Measurements from ENCODE around the gene C15orf39. TPM values are rescaled to one million over a fixed set of nuclear protein-coding genes. Genes with fewer than 3 reads are reported as not detected.

C15orf39 gene
- total and polyA plus RNA-seq, 2 of the 13 experiments (the other 11 are each of a cell fraction or from before 2014, with no cell fraction given) = 6.2 to 13.5 TPM

DNA sequence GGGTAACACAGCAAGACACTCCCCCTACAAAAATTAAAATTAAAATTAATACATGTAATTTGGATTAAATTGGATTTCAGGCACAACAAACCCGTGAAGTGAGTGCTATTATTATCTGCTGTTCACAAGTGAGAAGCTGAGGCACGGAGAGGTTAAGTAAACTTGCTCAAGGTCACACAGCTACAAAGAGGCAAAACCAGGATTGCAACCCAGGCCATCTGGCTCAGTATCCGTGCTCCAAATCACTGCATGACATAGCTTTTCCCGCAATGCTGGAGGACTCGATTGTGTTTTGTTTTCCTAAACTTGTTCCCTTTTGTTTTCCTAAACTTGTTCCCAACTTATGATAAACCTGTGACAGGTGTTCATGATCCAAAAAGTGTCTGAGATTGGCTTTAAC lies 19.9 kb upstream of the C15orf39 start (continued):
- TF ChIP-seq, protein P1, sequence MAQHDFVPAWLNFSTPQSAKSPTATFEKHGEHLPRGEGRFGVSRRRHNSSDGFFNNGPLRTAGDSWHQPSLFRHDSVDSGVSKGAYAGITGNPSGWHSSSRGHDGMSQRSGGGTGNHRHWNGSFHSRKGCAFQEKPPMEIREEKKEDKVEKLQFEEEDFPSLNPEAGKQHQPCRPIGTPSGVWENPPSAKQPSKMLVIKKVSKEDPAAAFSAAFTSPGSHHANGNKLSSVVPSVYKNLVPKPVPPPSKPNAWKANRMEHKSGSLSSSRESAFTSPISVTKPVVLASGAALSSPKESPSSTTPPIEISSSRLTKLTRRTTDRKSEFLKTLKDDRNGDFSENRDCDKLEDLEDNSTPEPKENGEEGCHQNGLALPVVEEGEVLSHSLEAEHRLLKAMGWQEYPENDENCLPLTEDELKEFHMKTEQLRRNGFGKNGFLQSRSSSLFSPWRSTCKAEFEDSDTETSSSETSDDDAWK (CRISPR knock-in tag; IDR thresholded peaks at IDR 0.05) = no peak
- TF ChIP-seq ELF3 (CRISPR knock-in tag; IDR thresholded peaks at IDR 0.05) = no peak
- TF ChIP-seq, protein P2, sequence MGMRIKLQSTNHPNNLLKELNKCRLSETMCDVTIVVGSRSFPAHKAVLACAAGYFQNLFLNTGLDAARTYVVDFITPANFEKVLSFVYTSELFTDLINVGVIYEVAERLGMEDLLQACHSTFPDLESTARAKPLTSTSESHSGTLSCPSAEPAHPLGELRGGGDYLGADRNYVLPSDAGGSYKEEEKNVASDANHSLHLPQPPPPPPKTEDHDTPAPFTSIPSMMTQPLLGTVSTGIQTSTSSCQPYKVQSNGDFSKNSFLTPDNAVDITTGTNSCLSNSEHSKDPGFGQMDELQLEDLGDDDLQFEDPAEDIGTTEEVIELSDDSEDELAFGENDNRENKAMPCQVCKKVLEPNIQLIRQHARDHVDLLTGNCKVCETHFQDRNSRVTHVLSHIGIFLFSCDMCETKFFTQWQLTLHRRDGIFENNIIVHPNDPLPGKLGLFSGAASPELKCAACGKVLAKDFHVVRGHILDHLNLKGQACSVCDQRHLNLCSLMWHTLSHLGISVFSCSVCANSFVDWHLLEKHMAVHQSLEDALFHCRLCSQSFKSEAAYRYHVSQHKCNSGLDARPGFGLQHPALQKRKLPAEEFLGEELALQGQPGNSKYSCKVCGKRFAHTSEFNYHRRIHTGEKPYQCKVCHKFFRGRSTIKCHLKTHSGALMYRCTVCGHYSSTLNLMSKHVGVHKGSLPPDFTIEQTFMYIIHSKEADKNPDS (CRISPR knock-in tag; IDR thresholded peaks at IDR 0.05) = no peak
- TF ChIP-seq ZFP41 (CRISPR knock-in tag; IDR thresholded peaks at IDR 0.05; ENCODE audit: borderline replicate concordance) = no peak
- no peak for TF ChIP-seq BORCS8-MEF2B (CRISPR knock-in tag; IDR thresholded peaks at IDR 0.05)
- TF ChIP-seq, protein P3, sequence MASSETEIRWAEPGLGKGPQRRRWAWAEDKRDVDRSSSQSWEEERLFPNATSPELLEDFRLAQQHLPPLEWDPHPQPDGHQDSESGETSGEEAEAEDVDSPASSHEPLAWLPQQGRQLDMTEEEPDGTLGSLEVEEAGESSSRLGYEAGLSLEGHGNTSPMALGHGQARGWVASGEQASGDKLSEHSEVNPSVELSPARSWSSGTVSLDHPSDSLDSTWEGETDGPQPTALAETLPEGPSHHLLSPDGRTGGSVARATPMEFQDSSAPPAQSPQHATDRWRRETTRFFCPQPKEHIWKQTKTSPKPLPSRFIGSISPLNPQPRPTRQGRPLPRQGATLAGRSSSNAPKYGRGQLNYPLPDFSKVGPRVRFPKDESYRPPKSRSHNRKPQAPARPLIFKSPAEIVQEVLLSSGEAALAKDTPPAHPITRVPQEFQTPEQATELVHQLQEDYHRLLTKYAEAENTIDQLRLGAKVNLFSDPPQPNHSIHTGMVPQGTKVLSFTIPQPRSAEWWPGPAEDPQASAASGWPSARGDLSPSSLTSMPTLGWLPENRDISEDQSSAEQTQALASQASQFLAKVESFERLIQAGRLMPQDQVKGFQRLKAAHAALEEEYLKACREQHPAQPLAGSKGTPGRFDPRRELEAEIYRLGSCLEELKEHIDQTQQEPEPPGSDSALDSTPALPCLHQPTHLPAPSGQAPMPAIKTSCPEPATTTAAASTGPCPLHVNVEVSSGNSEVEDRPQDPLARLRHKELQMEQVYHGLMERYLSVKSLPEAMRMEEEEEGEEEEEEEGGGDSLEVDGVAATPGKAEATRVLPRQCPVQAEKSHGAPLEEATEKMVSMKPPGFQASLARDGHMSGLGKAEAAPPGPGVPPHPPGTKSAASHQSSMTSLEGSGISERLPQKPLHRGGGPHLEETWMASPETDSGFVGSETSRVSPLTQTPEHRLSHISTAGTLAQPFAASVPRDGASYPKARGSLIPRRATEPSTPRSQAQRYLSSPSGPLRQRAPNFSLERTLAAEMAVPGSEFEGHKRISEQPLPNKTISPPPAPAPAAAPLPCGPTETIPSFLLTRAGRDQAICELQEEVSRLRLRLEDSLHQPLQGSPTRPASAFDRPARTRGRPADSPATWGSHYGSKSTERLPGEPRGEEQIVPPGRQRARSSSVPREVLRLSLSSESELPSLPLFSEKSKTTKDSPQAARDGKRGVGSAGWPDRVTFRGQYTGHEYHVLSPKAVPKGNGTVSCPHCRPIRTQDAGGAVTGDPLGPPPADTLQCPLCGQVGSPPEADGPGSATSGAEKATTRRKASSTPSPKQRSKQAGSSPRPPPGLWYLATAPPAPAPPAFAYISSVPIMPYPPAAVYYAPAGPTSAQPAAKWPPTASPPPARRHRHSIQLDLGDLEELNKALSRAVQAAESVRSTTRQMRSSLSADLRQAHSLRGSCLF (CRISPR knock-in tag; IDR thresholded peaks at IDR 0.05; ENCODE audit: borderline replicate concordance) = no peak
- no peak for TF ChIP-seq DMAP1 (CRISPR knock-in tag; IDR thresholded peaks at IDR 0.05)
- no peak for TF ChIP-seq SOX6 (IDR thresholded peaks at IDR 0.05)
- 0 out of 2 replicates have a peak, but pooled peaks have one; percentile 7 for TF ChIP-seq SOX6 (CRISPR knock-in tag; IDR thresholded peaks at IDR 0.05)
- no peak for TF ChIP-seq ZSCAN9 (CRISPR knock-in tag; IDR thresholded peaks at IDR 0.05; ENCODE audit: borderline replicate concordance)
- TF ChIP-seq, protein P4, sequence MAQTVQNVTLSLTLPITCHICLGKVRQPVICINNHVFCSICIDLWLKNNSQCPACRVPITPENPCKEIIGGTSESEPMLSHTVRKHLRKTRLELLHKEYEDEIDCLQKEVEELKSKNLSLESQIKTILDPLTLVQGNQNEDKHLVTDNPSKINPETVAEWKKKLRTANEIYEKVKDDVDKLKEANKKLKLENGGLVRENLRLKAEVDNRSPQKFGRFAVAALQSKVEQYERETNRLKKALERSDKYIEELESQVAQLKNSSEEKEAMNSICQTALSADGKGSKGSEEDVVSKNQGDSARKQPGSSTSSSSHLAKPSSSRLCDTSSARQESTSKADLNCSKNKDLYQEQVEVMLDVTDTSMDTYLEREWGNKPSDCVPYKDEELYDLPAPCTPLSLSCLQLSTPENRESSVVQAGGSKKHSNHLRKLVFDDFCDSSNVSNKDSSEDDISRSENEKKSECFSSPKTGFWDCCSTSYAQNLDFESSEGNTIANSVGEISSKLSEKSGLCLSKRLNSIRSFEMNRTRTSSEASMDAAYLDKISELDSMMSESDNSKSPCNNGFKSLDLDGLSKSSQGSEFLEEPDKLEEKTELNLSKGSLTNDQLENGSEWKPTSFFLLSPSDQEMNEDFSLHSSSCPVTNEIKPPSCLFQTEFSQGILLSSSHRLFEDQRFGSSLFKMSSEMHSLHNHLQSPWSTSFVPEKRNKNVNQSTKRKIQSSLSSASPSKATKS (CRISPR knock-in tag; IDR thresholded peaks at IDR 0.05) = no peak
- TF ChIP-seq, protein P5, sequence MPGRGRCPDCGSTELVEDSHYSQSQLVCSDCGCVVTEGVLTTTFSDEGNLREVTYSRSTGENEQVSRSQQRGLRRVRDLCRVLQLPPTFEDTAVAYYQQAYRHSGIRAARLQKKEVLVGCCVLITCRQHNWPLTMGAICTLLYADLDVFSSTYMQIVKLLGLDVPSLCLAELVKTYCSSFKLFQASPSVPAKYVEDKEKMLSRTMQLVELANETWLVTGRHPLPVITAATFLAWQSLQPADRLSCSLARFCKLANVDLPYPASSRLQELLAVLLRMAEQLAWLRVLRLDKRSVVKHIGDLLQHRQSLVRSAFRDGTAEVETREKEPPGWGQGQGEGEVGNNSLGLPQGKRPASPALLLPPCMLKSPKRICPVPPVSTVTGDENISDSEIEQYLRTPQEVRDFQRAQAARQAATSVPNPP (CRISPR knock-in tag; IDR thresholded peaks at IDR 0.05) = no peak
- no peak for TF ChIP-seq HOXA9 (CRISPR knock-in tag; IDR thresholded peaks at IDR 0.05; ENCODE audit: borderline replicate concordance)
- TF ChIP-seq FOXP1 (IDR thresholded peaks at IDR 0.05) = no peak
- TF ChIP-seq FOXP1 (CRISPR knock-in tag; IDR thresholded peaks at IDR 0.05) = no peak
- TF ChIP-seq, protein P6, sequence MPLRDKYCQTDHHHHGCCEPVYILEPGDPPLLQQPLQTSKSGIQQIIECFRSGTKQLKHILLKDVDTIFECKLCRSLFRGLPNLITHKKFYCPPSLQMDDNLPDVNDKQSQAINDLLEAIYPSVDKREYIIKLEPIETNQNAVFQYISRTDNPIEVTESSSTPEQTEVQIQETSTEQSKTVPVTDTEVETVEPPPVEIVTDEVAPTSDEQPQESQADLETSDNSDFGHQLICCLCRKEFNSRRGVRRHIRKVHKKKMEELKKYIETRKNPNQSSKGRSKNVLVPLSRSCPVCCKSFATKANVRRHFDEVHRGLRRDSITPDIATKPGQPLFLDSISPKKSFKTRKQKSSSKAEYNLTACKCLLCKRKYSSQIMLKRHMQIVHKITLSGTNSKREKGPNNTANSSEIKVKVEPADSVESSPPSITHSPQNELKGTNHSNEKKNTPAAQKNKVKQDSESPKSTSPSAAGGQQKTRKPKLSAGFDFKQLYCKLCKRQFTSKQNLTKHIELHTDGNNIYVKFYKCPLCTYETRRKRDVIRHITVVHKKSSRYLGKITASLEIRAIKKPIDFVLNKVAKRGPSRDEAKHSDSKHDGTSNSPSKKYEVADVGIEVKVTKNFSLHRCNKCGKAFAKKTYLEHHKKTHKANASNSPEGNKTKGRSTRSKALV (CRISPR knock-in tag; IDR thresholded peaks at IDR 0.05) = no peak
- no peak for TF ChIP-seq ZNF451 (CRISPR knock-in tag; IDR thresholded peaks at IDR 0.05)
- no peak for TF ChIP-seq SKI (IDR thresholded peaks at IDR 0.05; ENCODE audit: partially characterized antibody)

Data from HepG2 (cell line).